A549 (cell line): ENCODE results near the gene LRCH1. TPM values are rescaled to one million over a fixed set of nuclear protein-coding genes. Genes with fewer than 3 reads are reported as not detected.
"Not testable (repeated sequence)": the region's sequence is repeated elsewhere in the genome, so short reads cannot be mapped to it uniquely, and the experiment has no call there.

Experiments used
- ATAC-seq, 2 experiments: fragments of 200-7000 bp in 1 of 2; fragments of >200 bp in 1 of 2; cut with Nextera tagmentation in 1 of 2; cut with Tn5 transposase in 1 of 2; 3 replicates each; pipeline versions ENCODE4 v1.8.0 to v1.9.1; 2018 to 2020; ENCODE audit warnings: mild to moderate bottlenecking in 1 of 2, moderate library complexity in 1 of 2
- CTCF ChIA-PET: fragments of 300-600 bp; sonication (Branson Sonifier 250); formaldehyde crosslinking; extraction: SDS; loops from one replicate; lab custom pipeline; 2021; ENCODE audit warnings: antibody characterized with exemption, inconsistent platforms; lab: Yijun Ruan, JAX
- POLR2A ChIA-PET: fragments of 350-600 bp; formaldehyde crosslinking; extraction: SDS; loops from one replicate; lab custom pipeline; 2021; ENCODE audit warnings: antibody characterized with exemption, inconsistent platforms; lab: Yijun Ruan, JAX
- DNase-seq, 2 experiments: peaks; one replicate each; pipeline versions ENCODE4 v3.0.0 to v3.0.0-alpha.2; 2011 to 2016; ENCODE audit warnings: low read depth in 1 of 2, low spot score in 1 of 2
- FAIRE-seq: peaks from 2 replicates; lab custom pipeline; 2011; peaks lifted over from hg19 to GRCh38; lab: Jason Lieb, UNC
- H3K27ac ChIP-seq, 2 experiments: fragments of >200 bp; sonication (Bioruptor Twin); formaldehyde crosslinking; 3 replicates each; pipeline ENCODE4 v1.5.1; 2016 to 2017
- H3K4me1 ChIP-seq: fragments of >200 bp; sonication (Bioruptor Twin); formaldehyde crosslinking; 3 replicates; pipeline ENCODE4 v1.6.1; 2016
- H3K4me2 ChIP-seq: fragments of >200 bp; sonication (Bioruptor Twin); formaldehyde crosslinking; 3 replicates; pipeline ENCODE4 v1.6.1; 2016
- H3K4me3 ChIP-seq: fragments of >200 bp; sonication (Bioruptor Twin); formaldehyde crosslinking; 3 replicates; pipeline ENCODE4 v1.5.1; 2016
- H3K9me3 ChIP-seq: fragments of >200 bp; sonication (Bioruptor Twin); formaldehyde crosslinking; 3 replicates; pipeline ENCODE4 v1.6.1; 2016
- CHD2 ChIP-seq: fragments of 150-350 bp; IDR thresholded peaks from 2 replicates; pipeline ENCODE4 v1.6.1; 2014; ENCODE audit warnings: low read length; ENCODE audit not compliant: partially characterized antibody
- CHD4 ChIP-seq: fragments of 200-600 bp; sonication (generic); IDR thresholded peaks from 2 replicates; pipeline ENCODE4 v1.6.1; 2016; ENCODE audit warnings: antibody characterized with exemption, mild to moderate bottlenecking, borderline replicate concordance
- FOXS1 ChIP-seq: fragments of 250-450 bp; sonication (Bioruptor Pico); IDR thresholded peaks from 2 replicates; pipeline ENCODE4 v1.5.0; 2020; ENCODE audit warnings: mild to moderate bottlenecking, moderate library complexity
- MAZ ChIP-seq: fragments of 150-350 bp; IDR thresholded peaks from 2 replicates; pipeline ENCODE4 v1.6.1; 2014; ENCODE audit warnings: antibody characterized with exemption, low read depth, low read length, borderline replicate concordance
- NPAS2 ChIP-seq: fragments of 250-450 bp; sonication (Bioruptor Pico); IDR thresholded peaks from 2 replicates; pipeline ENCODE4 v1.8.0; 2022; ENCODE audit warnings: mild to moderate bottlenecking, moderate library complexity, borderline replicate concordance
- RARB ChIP-seq: fragments of 250-450 bp; sonication (Bioruptor Pico); IDR thresholded peaks from 2 replicates; pipeline ENCODE4 v1.8.0; 2021; ENCODE audit warnings: mild to moderate bottlenecking, moderate library complexity
- ZC3H11A ChIP-seq: fragments of 450-650 bp; IDR thresholded peaks from 2 replicates; pipeline ENCODE4 v1.6.1; 2014; ENCODE audit warnings: antibody characterized with exemption, mild to moderate bottlenecking
- ZFP36 ChIP-seq: fragments of 450-650 bp; IDR thresholded peaks from 2 replicates; pipeline ENCODE4 v1.6.1; 2014; ENCODE audit warnings: borderline replicate concordance; ENCODE audit not compliant: partially characterized antibody
- ZNF302 ChIP-seq: fragments of 250-450 bp; sonication (Bioruptor Pico); IDR thresholded peaks from 2 replicates; pipeline ENCODE4 v1.9.0; 2021; ENCODE audit warnings: inconsistent platforms, mild to moderate bottlenecking, moderate library complexity
- ZSCAN20 ChIP-seq: fragments of 250-450 bp; sonication (Bioruptor Pico); IDR thresholded peaks from 2 replicates; pipeline ENCODE4 v1.8.0; 2022; ENCODE audit warnings: mild to moderate bottlenecking, moderate library complexity
- WGBS: methylation state at CpG from one replicate; pipeline ENCODE4 v1.1.6; 2017; ENCODE audit errors: missing lambda C conversion rate; 5-methylcytosine and 5-hydroxymethylcytosine counted together
- polyA plus RNA-seq, 4 experiments: library from polyadenylated mRNA; depleted of rRNA in 3 of 4; stranded (reverse); fragments of >200 nt; fragmentation: RNase III in 1 of 4; extraction: RNeasy Plus Mini Kit Qiagen cat#74134 plus additional on column Dnase treatment in 1 of 4; gene quantifications; 2 replicates in 3 of 4; 3 replicates in 1 of 4; pipeline ENCODE4 v1.2.3, GENCODE V29; 2011 to 2017
- TF ChIP-seq, protein P1 (sequence below): fragments of >200 bp; sonication (Bioruptor Twin); formaldehyde crosslinking; IDR thresholded peaks from 2 replicates; pipeline ENCODE4 v1.6.1; 2016
- TF ChIP-seq, protein P2 (sequence below): IDR thresholded peaks from 2 replicates; pipeline ENCODE4 v1.6.1; 2012
- TF ChIP-seq, protein P3 (sequence below): fragments of 250-450 bp; sonication (Bioruptor Pico); IDR thresholded peaks from 2 replicates; pipeline ENCODE4 v1.5.0; 2021; ENCODE audit warnings: mild to moderate bottlenecking, moderate library complexity, borderline replicate concordance
- TF ChIP-seq, protein P4 (sequence below): fragments of >200 bp; sonication (Bioruptor Twin); formaldehyde crosslinking; IDR thresholded peaks from 3 replicates; pipeline ENCODE4 v1.6.1; 2016
- TF ChIP-seq, protein P5 (sequence below): fragments of 200-600 bp; sonication (generic); IDR thresholded peaks from 2 replicates; pipeline ENCODE4 v1.6.1; 2016; ENCODE audit warnings: antibody characterized with exemption, mild to moderate bottlenecking, moderate library complexity

The LRCH1 gene
- polyA plus RNA-seq, 2 of the 4 experiments (the other 2 are of a cell fraction) = 8.5 to 16.4 TPM

DNA sequence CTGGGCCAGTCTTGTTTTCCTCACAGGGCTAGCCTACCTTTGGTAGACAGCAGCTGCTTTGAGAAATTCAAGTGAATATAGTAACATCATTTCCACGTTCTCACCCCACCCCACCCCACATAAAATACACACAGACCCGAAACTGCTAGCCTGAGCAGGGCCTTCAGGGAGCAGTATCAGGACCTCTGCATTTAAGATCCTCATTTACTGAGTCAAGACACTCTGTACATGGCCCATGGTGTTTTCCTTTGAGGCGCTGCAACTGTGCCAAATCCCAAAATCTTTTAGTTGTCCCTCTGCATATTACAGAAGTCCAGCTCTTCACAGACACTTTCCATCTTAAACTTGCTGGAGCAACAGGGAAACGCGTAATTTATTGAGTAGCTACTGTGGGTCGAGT lies 200.9 kb downstream of the LRCH1 start:
- Histone ChIP-seq H3K4me1 (no peaks in the 10 kb centered on the region), H3K9me3 (no peaks in the 10 kb centered on the region), H3K4me2 (no peak overlapping the region), H3K27ac (no peak overlapping the region), H3K4me3 (no peak overlapping the region)
- CTCF ChIA-PET = no interaction called here
- TF ChIP-seq, protein P1, sequence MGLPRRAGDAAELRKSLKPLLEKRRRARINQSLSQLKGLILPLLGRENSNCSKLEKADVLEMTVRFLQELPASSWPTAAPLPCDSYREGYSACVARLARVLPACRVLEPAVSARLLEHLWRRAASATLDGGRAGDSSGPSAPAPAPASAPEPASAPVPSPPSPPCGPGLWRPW = no peak
- TF ChIP-seq, protein P2, sequence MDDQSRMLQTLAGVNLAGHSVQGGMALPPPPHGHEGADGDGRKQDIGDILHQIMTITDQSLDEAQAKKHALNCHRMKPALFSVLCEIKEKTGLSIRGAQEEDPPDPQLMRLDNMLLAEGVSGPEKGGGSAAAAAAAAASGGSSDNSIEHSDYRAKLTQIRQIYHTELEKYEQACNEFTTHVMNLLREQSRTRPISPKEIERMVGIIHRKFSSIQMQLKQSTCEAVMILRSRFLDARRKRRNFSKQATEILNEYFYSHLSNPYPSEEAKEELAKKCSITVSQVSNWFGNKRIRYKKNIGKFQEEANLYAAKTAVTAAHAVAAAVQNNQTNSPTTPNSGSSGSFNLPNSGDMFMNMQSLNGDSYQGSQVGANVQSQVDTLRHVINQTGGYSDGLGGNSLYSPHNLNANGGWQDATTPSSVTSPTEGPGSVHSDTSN = no peak
- no peak for TF ChIP-seq CHD4
- TF ChIP-seq CHD2 = no peak
- TF ChIP-seq ZC3H11A = no peak
- TF ChIP-seq NPAS2 (CRISPR knock-in tag) = no peak
- no peak for TF ChIP-seq RARB (CRISPR knock-in tag)
- TF ChIP-seq, protein P3, sequence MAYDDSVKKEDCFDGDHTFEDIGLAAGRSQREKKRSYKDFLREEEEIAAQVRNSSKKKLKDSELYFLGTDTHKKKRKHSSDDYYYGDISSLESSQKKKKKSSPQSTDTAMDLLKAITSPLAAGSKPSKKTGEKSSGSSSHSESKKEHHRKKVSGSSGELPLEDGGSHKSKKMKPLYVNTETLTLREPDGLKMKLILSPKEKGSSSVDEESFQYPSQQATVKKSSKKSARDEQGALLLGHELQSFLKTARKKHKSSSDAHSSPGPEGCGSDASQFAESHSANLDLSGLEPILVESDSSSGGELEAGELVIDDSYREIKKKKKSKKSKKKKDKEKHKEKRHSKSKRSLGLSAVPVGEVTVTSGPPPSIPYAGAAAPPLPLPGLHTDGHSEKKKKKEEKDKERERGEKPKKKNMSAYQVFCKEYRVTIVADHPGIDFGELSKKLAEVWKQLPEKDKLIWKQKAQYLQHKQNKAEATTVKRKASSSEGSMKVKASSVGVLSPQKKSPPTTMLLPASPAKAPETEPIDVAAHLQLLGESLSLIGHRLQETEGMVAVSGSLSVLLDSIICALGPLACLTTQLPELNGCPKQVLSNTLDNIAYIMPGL (CRISPR knock-in tag) = no peak
- 92% methylated on average over 6 of the region's 6 CpGs for WGBS
- ATAC-seq (no peak), DNase-seq (no peak), FAIRE-seq (no peak)
- POLR2A ChIA-PET = no interaction called here

DNA sequence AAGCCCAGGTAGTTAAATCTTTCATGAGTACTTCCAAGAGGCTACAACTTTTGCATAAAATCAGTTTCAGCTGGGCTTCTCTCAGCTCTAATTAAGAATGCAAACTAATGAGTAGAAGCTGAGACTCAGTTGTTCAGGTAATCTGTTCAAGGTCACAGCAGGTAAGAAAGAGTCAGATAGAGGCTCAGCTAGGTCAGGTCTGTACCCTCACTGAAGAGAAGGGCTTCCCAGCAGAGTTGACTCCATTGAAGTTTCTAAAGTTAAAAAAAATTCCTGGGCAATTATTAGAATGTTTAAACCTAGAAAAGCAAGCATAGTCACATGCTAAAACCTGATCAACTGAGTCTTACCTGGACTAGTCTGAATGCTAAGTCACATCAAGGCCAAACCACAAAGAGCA lies 201.8 kb downstream of the LRCH1 start:
- H3K27ac ChIP-seq = no peak overlapping the region
- DNase-seq = no peak
- ChIA-PET CTCF (no interaction called here), POLR2A (no interaction called here)
- no peak for FAIRE-seq
- TF ChIP-seq, protein P4, sequence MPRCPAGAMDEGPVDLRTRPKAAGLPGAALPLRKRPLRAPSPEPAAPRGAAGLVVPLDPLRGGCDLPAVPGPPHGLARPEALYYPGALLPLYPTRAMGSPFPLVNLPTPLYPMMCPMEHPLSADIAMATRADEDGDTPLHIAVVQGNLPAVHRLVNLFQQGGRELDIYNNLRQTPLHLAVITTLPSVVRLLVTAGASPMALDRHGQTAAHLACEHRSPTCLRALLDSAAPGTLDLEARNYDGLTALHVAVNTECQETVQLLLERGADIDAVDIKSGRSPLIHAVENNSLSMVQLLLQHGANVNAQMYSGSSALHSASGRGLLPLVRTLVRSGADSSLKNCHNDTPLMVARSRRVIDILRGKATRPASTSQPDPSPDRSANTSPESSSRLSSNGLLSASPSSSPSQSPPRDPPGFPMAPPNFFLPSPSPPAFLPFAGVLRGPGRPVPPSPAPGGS = no peak
- no peak for TF ChIP-seq ZSCAN20 (CRISPR knock-in tag)
- no peak for TF ChIP-seq MAZ
- no peak for TF ChIP-seq ZNF302
- TF ChIP-seq, protein P5, sequence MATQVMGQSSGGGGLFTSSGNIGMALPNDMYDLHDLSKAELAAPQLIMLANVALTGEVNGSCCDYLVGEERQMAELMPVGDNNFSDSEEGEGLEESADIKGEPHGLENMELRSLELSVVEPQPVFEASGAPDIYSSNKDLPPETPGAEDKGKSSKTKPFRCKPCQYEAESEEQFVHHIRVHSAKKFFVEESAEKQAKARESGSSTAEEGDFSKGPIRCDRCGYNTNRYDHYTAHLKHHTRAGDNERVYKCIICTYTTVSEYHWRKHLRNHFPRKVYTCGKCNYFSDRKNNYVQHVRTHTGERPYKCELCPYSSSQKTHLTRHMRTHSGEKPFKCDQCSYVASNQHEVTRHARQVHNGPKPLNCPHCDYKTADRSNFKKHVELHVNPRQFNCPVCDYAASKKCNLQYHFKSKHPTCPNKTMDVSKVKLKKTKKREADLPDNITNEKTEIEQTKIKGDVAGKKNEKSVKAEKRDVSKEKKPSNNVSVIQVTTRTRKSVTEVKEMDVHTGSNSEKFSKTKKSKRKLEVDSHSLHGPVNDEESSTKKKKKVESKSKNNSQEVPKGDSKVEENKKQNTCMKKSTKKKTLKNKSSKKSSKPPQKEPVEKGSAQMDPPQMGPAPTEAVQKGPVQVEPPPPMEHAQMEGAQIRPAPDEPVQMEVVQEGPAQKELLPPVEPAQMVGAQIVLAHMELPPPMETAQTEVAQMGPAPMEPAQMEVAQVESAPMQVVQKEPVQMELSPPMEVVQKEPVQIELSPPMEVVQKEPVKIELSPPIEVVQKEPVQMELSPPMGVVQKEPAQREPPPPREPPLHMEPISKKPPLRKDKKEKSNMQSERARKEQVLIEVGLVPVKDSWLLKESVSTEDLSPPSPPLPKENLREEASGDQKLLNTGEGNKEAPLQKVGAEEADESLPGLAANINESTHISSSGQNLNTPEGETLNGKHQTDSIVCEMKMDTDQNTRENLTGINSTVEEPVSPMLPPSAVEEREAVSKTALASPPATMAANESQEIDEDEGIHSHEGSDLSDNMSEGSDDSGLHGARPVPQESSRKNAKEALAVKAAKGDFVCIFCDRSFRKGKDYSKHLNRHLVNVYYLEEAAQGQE = no peak
- TF ChIP-seq ZFP36 = no peak
- no peak for TF ChIP-seq ZC3H11A
- no peak for TF ChIP-seq FOXS1 (CRISPR knock-in tag)
- no peak for TF ChIP-seq CHD2
- TF ChIP-seq, protein P3 (CRISPR knock-in tag) = no peak
- H3K4me1 ChIP-seq = peaks cover 3% of the 10 kb centered on the region; the same call in 1 of the 3 replicates
- no peak overlapping the region for H3K4me3 ChIP-seq
- no peak overlapping the region for H3K4me2 ChIP-seq
- H3K9me3 ChIP-seq = no peaks in the 10 kb centered on the region
- ATAC-seq = no peak

DNA sequence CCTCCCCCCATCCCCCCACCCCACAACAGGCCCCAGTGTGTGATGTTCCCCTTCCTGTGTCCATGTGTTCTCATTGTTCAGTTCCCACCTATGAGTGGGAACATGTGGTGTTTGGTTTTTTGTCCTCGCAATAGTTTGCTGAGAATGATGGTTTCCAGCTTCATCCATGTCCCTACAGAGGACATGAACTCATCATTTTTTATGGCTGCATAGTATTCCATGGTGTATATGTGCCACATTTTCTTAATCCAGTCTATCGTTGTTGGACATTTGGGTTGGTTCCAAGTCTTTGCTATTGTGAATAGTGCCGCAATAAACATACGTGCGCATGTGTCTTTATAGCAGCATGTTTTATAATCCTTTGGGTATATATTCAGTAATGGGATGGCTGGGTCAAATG lies 202.5 kb downstream of the LRCH1 start:
- DNase-seq, ATAC-seq, H3K4me1 ChIP-seq, H3K9me3 ChIP-seq, FAIRE-seq, CTCF ChIA-PET, H3K4me3 ChIP-seq, POLR2A ChIA-PET, H3K4me2 ChIP-seq, H3K27ac ChIP-seq: not testable (repeated sequence)
- no CpG with 5 or more reads among the region's 5 CpGs for WGBS
